GM12878 (cell line): ENCODE results near the gene LDLRAD4. TPM values are rescaled to one million over a fixed set of nuclear protein-coding genes. Genes with fewer than 3 reads are reported as not detected.

Experiments used
- ATAC-seq: fragments of 200-7000 bp; cut with Tn5 transposase; 3 replicates; pipeline ENCODE4 v1.9.1; 2020; ENCODE audit warnings: mild to moderate bottlenecking, moderate library complexity
- BruUV-seq: library from RNA; stranded (reverse); fragments of 400-500 nt; replicated peaks from 2 replicates; lab custom pipeline; 2021; lab: Mats Ljungman, UMichigan
- CTCF ChIA-PET: fragments of 300-600 bp; sonication (Branson Sonifier 250); formaldehyde crosslinking; extraction: SDS; loops from one replicate; lab custom pipeline; 2021; ENCODE audit warnings: inconsistent platforms; lab: Yijun Ruan, JAX
- POLR2A ChIA-PET: fragments of 350-600 bp; formaldehyde crosslinking; extraction: SDS; loops from one replicate; lab custom pipeline; 2021; ENCODE audit warnings: inconsistent platforms; lab: Charles Lee
- RAD21 ChIA-PET: fragments of 300-600 bp; sonication (Branson Sonifier 250); formaldehyde crosslinking; loops from one replicate; lab custom pipeline; 2023; ENCODE audit warnings: antibody characterized with exemption; ENCODE audit not compliant: unreplicated experiment; lab: Charles Lee
- SMC1A ChIA-PET: fragments of 300-600 bp; sonication (Branson Sonifier 250); formaldehyde crosslinking; loops from one replicate; lab custom pipeline; 2023; ENCODE audit not compliant: unreplicated experiment, uncharacterized antibody; lab: Charles Lee
- DNase-seq: peaks from one replicate; pipeline ENCODE4 v3.0.0-alpha.2; 2011; ENCODE audit warnings: low read depth, low spot score
- FAIRE-seq: peaks from 3 replicates; lab custom pipeline; 2011; peaks lifted over from hg19 to GRCh38; lab: Jason Lieb, UNC
- H2AFZ ChIP-seq: 2 replicates; pipeline ENCODE4 v1.6.0; 2011; ENCODE audit warnings: low read depth, low read length, control low read depth; ENCODE audit not compliant: control insufficient read depth
- H3K27ac ChIP-seq: 2 replicates; pipeline ENCODE4 v1.5.1; 2011; ENCODE audit warnings: control low read depth; ENCODE audit not compliant: control insufficient read depth, insufficient read depth
- H3K27me3 ChIP-seq, 2 experiments: replicated peaks in 1 of 2; 2 replicates each; pipeline versions ENCODE4 v1.6.0 to v1.6.1; 2011; ENCODE audit warnings: low read length in 1 of 2; ENCODE audit not compliant: control insufficient read depth in 2 of 2, insufficient read depth in 2 of 2
- H3K36me3 ChIP-seq, 2 experiments: 2 replicates each; pipeline ENCODE4 v1.5.1; 2011; ENCODE audit warnings: low read length in 1 of 2; ENCODE audit not compliant: control insufficient read depth in 2 of 2, insufficient read depth in 2 of 2
- H3K4me1 ChIP-seq: 2 replicates; pipeline ENCODE4 v1.6.1; 2011; ENCODE audit warnings: mild to moderate bottlenecking, low read length, moderate library complexity, mixed read lengths; ENCODE audit not compliant: control insufficient read depth, insufficient read depth
- H3K4me2 ChIP-seq: 2 replicates; pipeline ENCODE4 v1.6.0; 2011; ENCODE audit warnings: control low read depth; ENCODE audit not compliant: control insufficient read depth, insufficient read depth
- H3K4me3 ChIP-seq: fragments of 200-600 bp; sonication (generic); 2 replicates; pipeline ENCODE4 v1.5.1; 2016
- H3K79me2 ChIP-seq: 2 replicates; pipeline ENCODE4 v1.6.0; 2011; ENCODE audit warnings: low read length; ENCODE audit not compliant: control insufficient read depth, insufficient read depth
- H3K9ac ChIP-seq: 2 replicates; pipeline ENCODE4 v1.8.0; 2011; ENCODE audit warnings: low read length, control low read depth, mixed read lengths; ENCODE audit not compliant: control insufficient read depth, insufficient read depth
- H3K9me3 ChIP-seq: replicated peaks from 3 replicates; pipeline ENCODE4 v1.5.1; 2011; ENCODE audit warnings: mild to moderate bottlenecking, low read length; ENCODE audit not compliant: control insufficient read depth, insufficient read depth
- H4K20me1 ChIP-seq: 2 replicates; pipeline ENCODE4 v1.6.0; 2011; ENCODE audit not compliant: control insufficient read depth, insufficient read depth
- ASH2L ChIP-seq: fragments of 300-600, 200-600 bp; sonication (generic); IDR thresholded peaks from 2 replicates; pipeline ENCODE4 v1.6.1; 2017; ENCODE audit warnings: low read depth, mild to moderate bottlenecking, borderline replicate concordance
- E2F8 ChIP-seq: fragments of 450-650 bp; IDR thresholded peaks from 2 replicates; pipeline ENCODE4 v1.6.1; 2018; ENCODE audit warnings: mild to moderate bottlenecking, low read depth, moderate library complexity; ENCODE audit not compliant: partially characterized antibody
- USF2 ChIP-seq: IDR thresholded peaks from 2 replicates; pipeline ENCODE4 v1.6.1; 2011; ENCODE audit warnings: low read depth, low read length, improper control_type of control experiment, borderline replicate concordance
- ZNF687 ChIP-seq: fragments of 450-650 bp; IDR thresholded peaks from 2 replicates; pipeline ENCODE4 v1.6.1; 2017; ENCODE audit warnings: mild to moderate bottlenecking, moderate library complexity
- whole genome bisulfite sequencing: methylation state at CpG from one replicate; pipeline ENCODE4 v1.1.6; 2016; ENCODE audit warnings: low lambda C conversion rate; ENCODE audit not compliant: insufficient replicate concordance, insufficient coverage; ENCODE audit errors: missing lambda C conversion rate; 5-methylcytosine and 5-hydroxymethylcytosine counted together
- in situ Hi-C: fragments of 300-500 bp; cut with MboI; formaldehyde crosslinking; loops from 9 replicates; pipeline ENCODE4 v1.14.3; 2018; ENCODE audit warnings: mixed read lengths
- intact Hi-C: fragments of 100-400 bp; cut with micrococcal nuclease; formaldehyde crosslinking; loops from one replicate; pipeline ENCODE4 v1.14.2; 2022; ENCODE audit not compliant: unreplicated experiment
- polyA plus RNA-seq, 11 experiments: library from polyadenylated mRNA; depleted of rRNA in 4 of 11; unstranded in 6 of 11; stranded (reverse) in 5 of 11; fragments of >200 nt; fragmentation: Nextera tagmentation in 4 of 11; fragmentation: Illumina TruSeq in 1 of 11; extraction: Ambion mirVana in 4 of 11; extraction: Trizol in 1 of 11; gene quantifications; 1 replicate in 1 of 11; 2 replicates in 10 of 11; pipeline versions ENCODE4 v1.2.1 to v1.2.3, GENCODE V29; 2011 to 2016; ENCODE audit warnings: inconsistent platforms in 2 of 11, missing spikeins in 2 of 11, low read depth in 1 of 11
- total RNA-seq, 4 experiments: library from RNA; depleted of rRNA in 3 of 4; stranded (reverse); fragments of >200 nt in 3 of 4; fragmentation: Illumina TruSeq in 1 of 4; extraction: Trizol in 1 of 4; gene quantifications; 2 replicates each; pipeline versions ENCODE4 v1.2.1 to v1.2.3, GENCODE V29; 2013 to 2021
- TF ChIP-seq, protein P1 (sequence below): fragments of 450-650 bp; IDR thresholded peaks from 2 replicates; pipeline ENCODE4 v1.6.1; 2017; ENCODE audit warnings: antibody characterized with exemption, mild to moderate bottlenecking, moderate library complexity
- TF ChIP-seq, protein P2 (sequence below): IDR thresholded peaks from 2 replicates; pipeline ENCODE4 v1.6.1; 2012; ENCODE audit warnings: mild to moderate bottlenecking, low read depth, low read length

Gene LDLRAD4
- total and polyA plus RNA-seq, 10 of the 15 experiments (the other 5 are each of a cell fraction or from before 2014, with no cell fraction given): 2.7 to 16.8 (median 11.2) TPM

GRCh38 chr18:13611142-13611600, 392.6 kb downstream of the LDLRAD4 start:
- Histone ChIP-seq H3K36me3 (no peaks in the 10 kb centered on the region), H3K79me2 (peaks cover 33% of the 10 kb centered on the region), H3K9ac (peak overlapping the region; percentile 74), H3K4me1 (peaks cover 70% of the 10 kb centered on the region), H3K9me3 (no peaks in the 10 kb centered on the region), H3K27ac (peak overlapping the region; percentile 84), H3K4me2 (peak overlapping the region; percentile 95), H3K27me3 (no peaks in the 10 kb centered on the region), H4K20me1 (no peaks in the 10 kb centered on the region), H2AFZ (no peak overlapping the region; the same call in none of the 2 replicates), H3K4me3 (peak overlapping the region; percentile 73)
- ATAC-seq (peak; percentile 40), DNase-seq (no peak), FAIRE-seq (no peak)
- POLR2A ChIA-PET: interaction anchor here (1.6 to 10.9 kb wide), 5 partner anchors 10 to 51 kb away, joined by 4 to 175 read pairs (median 108); no protein-coding TSS in a partner anchor
- intact Hi-C loops (loop anchor here (1.0 kb wide), 1 partner anchor 34 kb away; no protein-coding TSS in a partner anchor), in situ Hi-C loops (loop anchor here (5.0 kb wide), 1 partner anchor 44 kb away; no protein-coding TSS in a partner anchor)
- SMC1A ChIA-PET: interaction anchor here (3.6 to 13.4 kb wide), 5 partner anchors 24 to 52 kb away, joined by 45 to 372 read pairs (median 164); no protein-coding TSS in a partner anchor
- BruUV-seq: no TSS peak
- RAD21 ChIA-PET: interaction anchor here (2.0 to 8.4 kb wide), 7 partner anchors 18 to 395 kb away, joined by 7 to 337 read pairs (median 88); no protein-coding TSS in a partner anchor
- 0% methylated on average over 14 of the region's 14 CpGs for WGBS
- CTCF ChIA-PET: interaction anchor here (1.9 to 13.5 kb wide), 6 partner anchors 18 to 395 kb away, joined by 6 to 235 read pairs (median 32); no protein-coding TSS in a partner anchor
- no peak; the same call in 1 of the 2 replicates for TF ChIP-seq USF2
- TF ChIP-seq, protein P1, sequence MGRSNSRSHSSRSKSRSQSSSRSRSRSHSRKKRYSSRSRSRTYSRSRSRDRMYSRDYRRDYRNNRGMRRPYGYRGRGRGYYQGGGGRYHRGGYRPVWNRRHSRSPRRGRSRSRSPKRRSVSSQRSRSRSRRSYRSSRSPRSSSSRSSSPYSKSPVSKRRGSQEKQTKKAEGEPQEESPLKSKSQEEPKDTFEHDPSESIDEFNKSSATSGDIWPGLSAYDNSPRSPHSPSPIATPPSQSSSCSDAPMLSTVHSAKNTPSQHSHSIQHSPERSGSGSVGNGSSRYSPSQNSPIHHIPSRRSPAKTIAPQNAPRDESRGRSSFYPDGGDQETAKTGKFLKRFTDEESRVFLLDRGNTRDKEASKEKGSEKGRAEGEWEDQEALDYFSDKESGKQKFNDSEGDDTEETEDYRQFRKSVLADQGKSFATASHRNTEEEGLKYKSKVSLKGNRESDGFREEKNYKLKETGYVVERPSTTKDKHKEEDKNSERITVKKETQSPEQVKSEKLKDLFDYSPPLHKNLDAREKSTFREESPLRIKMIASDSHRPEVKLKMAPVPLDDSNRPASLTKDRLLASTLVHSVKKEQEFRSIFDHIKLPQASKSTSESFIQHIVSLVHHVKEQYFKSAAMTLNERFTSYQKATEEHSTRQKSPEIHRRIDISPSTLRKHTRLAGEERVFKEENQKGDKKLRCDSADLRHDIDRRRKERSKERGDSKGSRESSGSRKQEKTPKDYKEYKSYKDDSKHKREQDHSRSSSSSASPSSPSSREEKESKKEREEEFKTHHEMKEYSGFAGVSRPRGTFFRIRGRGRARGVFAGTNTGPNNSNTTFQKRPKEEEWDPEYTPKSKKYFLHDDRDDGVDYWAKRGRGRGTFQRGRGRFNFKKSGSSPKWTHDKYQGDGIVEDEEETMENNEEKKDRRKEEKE: no peak
- TF ChIP-seq, protein P2, sequence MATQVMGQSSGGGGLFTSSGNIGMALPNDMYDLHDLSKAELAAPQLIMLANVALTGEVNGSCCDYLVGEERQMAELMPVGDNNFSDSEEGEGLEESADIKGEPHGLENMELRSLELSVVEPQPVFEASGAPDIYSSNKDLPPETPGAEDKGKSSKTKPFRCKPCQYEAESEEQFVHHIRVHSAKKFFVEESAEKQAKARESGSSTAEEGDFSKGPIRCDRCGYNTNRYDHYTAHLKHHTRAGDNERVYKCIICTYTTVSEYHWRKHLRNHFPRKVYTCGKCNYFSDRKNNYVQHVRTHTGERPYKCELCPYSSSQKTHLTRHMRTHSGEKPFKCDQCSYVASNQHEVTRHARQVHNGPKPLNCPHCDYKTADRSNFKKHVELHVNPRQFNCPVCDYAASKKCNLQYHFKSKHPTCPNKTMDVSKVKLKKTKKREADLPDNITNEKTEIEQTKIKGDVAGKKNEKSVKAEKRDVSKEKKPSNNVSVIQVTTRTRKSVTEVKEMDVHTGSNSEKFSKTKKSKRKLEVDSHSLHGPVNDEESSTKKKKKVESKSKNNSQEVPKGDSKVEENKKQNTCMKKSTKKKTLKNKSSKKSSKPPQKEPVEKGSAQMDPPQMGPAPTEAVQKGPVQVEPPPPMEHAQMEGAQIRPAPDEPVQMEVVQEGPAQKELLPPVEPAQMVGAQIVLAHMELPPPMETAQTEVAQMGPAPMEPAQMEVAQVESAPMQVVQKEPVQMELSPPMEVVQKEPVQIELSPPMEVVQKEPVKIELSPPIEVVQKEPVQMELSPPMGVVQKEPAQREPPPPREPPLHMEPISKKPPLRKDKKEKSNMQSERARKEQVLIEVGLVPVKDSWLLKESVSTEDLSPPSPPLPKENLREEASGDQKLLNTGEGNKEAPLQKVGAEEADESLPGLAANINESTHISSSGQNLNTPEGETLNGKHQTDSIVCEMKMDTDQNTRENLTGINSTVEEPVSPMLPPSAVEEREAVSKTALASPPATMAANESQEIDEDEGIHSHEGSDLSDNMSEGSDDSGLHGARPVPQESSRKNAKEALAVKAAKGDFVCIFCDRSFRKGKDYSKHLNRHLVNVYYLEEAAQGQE: no peak
- TF ChIP-seq ASH2L: no peak
- no peak; the same call in none of the 2 replicates for TF ChIP-seq ZNF687
- TF ChIP-seq E2F8: peak; percentile 78
